GM20431 (cell line): ENCODE data around the gene KRTAP21-3.
"Not testable (repeated sequence)": the region's sequence is repeated elsewhere in the genome, so short reads cannot be mapped to it uniquely, and the experiment has no call there.

Source experiments
- in situ Hi-C: fragments of 300-500 bp; cut with MseI, MboI; formaldehyde crosslinking; loops from one replicate; pipeline ENCODE4 v1.15.0; 2020; ENCODE audit warnings: low sequenced_read_pairs; ENCODE audit not compliant: unreplicated experiment

KRTAP21-3 gene, protein sequence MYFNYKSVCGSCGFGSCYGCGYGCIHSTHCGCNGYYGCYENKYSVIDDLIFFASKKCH

DNA sequence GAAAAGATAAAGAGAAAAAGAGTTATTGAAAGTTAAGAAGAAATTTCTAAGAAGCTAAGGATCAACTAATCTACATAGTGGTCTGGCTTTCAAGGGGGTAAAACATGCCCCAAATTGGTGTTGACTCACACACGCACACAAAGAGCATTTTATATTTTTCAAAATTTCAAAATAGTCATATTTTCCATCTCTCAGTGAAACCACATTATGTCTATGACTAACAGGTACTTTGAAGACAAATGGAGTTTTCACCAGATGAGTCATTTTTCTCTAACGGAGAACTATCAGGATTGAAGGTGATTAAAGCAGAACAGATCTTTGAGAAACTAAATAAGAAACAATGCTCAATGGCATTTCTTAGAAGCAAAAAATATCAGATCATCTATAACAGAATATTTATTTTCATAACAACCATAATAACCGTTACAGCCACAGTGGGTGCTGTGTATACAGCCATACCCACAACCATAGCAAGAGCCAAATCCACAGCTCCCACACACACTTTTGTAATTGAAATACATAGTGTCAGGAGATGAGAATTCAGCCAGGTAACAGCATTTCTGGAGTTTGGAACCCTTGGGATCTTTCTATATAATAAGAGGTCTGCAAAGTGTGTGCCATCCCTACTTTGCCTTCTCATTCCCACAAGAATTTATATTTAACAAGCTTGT lies at the start of gene KRTAP21-3:
Gene KRTAP21-3, minus strand, starts transcription at position 539 of the 671 bp plus-strand sequence. Its CDS starts 18 bp downstream, at position 521.
- in situ Hi-C loops: no loop called here

DNA sequence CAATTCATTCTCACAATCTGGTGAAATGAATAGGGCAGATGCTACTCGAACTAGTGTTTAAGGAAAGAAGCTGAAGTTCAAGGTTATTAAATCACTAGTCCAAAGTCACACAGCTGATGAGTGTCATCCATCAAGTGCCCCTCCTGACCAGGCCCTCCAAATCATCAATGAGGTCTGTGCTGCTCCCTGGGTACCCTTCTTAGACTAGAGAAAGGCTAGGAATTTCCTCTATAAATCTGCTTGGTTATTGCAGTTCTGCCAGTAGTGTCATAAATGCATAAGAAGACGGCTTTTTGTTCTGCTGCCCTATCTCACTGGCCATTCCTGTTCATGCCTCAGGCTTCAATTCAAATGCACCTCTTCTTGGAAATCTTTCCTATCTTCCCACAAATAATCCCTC lies 42.2 kb upstream of the KRTAP21-3 start:
- in situ Hi-C loops: no loop called here

DNA sequence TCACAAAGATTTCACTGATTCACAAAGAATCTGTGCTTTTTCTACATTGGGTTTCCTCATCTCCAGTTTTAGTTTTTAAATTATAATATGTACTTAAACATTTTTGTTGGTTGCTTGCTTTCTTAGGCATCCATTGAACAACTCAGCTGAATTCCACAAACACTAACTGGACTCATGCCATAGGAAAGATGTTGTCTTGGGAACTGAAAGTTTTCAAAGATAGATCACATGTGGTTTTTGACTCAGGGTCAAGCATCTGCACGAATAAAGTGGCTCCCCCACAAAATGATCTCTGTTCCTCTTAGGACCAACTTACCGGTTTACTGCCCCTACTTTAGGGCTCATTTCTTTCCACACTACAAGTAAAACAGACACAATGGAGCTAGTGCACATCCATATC lies 39.7 kb upstream of the KRTAP21-3 start:
- in situ Hi-C loops: no loop called here

DNA sequence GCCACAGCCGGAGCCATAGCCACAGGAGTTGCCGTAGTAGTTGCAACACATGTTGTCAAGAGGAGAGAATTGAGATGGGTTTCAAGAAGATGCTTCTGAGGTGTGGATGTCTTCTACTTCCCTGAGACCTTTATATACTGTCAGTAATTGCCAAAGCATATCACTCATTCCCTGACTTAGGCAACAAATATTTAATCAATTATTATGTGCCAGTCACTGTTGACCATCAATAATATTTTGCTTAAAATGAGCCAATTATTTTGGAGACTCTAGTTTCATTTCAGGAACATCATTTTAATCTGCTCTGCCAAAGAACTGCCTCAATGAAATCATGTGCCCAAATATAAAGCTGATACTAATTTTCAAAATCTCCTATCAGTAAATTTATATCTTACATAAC lies 36.8 kb upstream of the KRTAP21-3 start, which contains the start of gene KRTAP21-1:
Gene KRTAP21-1, minus strand, starts transcription at position 101 of the 400 bp plus-strand sequence. Its CDS starts 50 bp downstream, at position 51.
- in situ Hi-C loops: not testable (repeated sequence)

DNA sequence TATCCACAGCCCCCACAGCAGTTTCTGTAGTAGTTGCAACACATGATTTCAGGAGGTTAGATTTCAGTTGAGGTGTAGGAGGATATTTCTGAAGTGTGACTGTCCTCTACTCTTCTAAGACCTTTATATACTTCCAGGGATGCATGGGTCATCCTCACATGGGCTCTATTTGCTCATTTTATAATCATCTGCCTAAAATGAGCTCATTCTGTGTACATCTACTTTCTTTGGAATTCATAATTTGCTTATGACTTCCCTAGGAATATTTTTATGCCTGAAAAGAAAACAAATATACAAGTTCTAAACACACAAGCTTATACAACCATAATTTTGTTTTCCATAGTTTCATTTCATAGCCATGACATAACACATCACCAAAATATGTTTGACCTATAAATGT lies 28.6 kb upstream of the KRTAP21-3 start, which contains the start of gene KRTAP21-2:
Gene KRTAP21-2, minus strand, starts transcription at position 101 of the 400 bp plus-strand sequence. Its CDS starts 57 bp downstream, at position 44.
- in situ Hi-C loops: no loop called here

DNA sequence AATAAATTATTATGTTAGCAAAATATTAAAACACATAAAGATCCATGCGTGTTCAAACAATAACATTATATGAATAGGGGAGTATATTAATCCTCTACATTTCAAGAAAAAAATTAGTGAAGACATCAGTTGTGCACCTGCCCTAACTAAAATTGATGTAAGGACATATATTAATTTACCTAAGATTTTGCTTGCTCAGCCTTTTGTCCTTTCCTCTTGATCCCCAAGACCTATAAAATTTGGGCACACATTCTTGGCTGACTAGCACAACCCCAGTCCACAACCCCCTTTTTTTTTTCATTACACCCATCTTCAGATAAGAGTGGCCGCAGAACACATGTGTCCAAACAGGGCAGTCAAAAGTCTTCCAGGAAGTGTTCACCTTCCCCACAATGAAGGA lies 21.9 kb upstream of the KRTAP21-3 start:
- in situ Hi-C loops: no loop called here

DNA sequence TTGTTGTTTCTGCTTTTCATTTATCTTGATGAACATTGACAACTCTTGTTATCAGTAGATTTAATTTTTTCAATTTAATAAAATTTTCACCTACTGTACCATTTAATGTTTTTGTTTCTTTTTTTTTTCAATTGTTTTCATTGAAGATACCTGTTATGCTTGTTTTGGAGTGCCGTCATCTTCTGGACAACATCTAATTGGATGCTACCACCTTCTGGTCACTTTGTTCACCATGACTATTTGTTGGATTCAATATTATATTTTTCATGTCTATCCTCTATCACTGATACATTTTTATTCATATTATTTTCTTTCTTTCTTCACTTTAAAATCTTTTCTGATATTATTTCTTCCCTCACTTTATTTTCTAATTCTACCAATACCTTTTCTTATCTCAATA lies 14.4 kb upstream of the KRTAP21-3 start:
- in situ Hi-C loops: no loop called here

DNA sequence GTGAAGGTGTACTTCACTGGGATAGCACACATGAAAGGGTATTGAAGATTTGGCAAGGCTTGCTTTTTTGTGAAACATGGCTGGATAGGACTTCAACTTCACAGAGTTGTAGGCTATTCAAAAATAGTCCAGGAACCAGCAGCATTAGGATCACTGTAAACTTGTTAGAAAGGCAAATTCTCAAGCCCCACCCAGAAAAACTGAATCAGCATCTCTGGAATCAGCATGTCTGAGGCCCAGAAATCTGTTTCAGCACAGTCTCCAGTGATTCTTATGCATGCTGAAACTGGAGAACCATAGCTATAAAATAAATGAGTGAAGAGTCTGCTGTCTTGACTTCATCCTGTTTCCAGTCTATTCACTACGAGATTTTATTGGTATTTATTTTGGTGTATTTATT lies 8.1 kb upstream of the KRTAP21-3 start:
- in situ Hi-C loops: no loop called here

DNA sequence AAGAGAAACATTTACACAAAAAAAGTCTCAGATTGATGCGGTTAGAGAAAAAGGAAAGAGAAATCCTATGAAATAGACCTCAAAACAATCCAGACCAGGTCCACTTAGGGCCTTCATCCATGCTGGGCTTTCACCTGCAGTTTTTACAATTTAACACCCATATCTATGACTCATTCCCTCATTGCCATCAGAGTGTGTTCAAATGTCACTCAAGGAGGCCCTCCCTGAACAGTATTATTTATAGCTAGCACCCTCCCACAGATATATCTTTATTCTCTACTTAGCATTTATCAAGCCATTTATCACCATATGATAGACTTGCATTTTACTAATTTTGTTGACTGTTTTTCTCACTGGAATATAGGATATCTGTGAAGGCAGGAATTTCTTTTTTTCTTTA lies 824 bp upstream of the KRTAP21-3 start:
- in situ Hi-C loops: no loop called here

DNA sequence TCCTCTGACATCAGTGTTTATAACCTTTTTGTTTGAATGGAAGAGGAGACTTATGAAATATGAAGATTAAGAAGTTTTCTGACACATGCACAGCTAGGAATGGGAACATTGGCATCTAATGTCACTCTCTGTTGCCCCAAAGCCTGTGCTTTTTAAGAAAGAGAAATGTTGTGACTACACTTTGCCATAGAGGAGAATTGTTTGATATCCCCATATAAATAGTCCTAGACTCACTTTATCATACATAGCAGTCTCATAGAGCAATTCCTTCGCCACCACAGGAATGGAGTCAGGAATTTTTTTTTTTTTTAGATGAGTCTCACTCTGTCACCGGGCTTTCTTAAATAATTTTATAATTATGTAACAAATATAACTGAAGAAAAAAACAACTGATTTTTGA lies 1.5 kb downstream of the KRTAP21-3 start:
- in situ Hi-C loops: no loop called here

DNA sequence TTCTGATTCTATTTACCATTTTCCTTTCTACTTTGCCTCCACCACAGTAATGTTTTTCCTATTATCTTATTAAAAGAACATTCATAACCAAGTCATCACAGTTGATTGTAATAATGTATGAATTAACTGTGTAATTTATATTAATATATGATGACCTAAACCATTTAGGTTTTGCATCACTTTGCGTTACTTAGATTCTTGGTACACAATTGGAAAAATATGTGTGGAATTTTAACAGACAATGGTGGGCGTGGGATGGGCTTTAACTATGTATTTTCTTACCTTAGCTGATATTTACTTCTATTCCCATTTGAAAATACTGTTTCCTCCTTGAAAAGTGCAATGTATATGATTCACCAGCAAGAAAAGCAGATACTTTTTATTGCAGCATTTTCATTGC lies 3.6 kb downstream of the KRTAP21-3 start:
- in situ Hi-C loops: no loop called here

DNA sequence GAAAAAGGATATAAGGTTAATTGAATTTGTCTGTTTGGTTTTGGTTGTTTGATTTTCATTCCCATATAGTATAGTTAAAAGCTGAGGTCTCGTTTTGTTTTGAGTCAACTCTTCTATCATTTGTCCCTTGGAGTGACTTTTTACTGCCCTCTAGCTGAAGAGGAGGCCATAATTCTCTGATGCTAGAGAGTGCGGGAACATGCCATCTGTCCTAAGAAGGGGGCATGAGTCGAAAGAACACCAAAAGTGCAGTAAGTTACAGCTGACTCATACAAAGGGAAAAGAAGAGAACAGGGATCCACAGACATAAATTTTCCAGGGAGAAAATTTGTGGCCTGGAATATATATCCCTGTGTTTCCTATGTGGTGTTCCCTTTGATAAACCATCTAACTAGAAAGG lies 4.1 kb downstream of the KRTAP21-3 start:
- in situ Hi-C loops: no loop called here

DNA sequence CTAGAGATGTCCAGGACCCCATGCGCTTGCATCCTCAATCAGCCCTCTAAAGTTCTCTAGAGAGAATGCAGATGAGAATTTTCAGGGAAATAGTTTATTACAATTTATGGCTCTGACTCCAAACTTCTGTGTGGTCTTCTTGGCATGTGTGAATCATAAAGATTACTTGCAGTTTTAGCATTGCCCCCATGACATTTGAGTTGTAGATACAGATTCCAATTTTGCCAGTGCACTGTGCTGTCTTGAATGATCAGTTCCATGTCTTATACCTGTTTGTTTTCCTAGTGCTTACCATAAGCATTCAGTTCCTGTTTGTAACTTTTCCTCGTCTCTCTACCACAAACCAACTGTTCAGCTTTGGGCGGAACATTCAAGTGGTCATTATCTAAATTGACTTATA lies 4.8 kb downstream of the KRTAP21-3 start:
- in situ Hi-C loops: no loop called here

DNA sequence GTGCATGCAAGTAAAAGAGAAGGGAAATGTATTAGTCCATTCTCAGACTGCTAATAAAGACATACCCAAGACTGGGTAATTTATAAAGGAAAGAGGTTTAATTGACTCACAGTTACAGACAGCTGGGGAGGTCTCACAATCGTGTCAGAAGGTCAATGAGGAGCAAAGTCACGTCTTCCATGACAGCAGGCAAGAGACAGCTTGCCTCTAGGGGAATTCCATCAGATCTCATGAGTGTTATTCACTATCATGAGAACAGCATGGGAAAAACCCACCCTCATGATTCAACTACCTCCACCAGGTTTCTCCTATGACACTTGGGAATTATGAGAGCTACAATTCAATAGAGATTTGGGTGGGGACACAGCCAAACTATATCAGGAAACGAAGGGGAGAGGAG lies 8.1 kb downstream of the KRTAP21-3 start:
- in situ Hi-C loops: no loop called here

DNA sequence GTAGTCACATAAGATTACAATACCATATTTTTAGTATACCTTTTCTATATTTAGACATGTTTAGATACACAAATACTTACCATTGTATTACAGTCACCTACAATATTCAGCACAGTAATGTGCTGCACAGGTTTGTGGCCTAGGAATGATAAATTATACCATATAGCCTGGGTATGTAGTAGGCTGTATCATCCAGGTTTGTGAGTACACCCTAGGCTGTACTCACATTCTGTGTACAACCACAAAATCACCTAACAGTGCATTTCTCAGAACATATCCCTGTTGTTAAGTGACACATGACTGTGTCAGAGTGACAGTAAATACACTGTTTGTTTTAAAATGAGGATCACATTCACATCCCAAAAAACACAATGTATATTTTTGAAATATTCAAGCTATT lies 11.2 kb downstream of the KRTAP21-3 start:
- in situ Hi-C loops: no loop called here

DNA sequence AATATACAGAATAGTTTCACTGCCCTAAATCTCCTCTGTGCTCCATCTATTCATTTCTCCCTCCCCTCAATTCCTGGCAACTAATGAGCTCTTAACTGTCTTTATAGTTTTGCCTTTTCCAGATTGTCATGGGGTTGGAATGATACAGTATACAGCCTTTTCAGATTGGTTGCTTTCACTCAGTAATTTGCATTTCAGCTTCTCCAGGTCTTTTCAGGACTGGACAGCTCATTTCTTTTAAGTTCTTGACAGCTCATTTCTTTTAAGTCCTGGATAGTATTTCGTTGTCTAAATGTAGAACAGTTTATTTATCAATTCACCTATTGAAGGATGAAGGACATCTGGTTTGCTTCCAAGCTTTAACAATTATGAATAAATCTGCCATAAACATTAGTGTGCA lies 22.6 kb downstream of the KRTAP21-3 start:
- in situ Hi-C loops: no loop called here

DNA sequence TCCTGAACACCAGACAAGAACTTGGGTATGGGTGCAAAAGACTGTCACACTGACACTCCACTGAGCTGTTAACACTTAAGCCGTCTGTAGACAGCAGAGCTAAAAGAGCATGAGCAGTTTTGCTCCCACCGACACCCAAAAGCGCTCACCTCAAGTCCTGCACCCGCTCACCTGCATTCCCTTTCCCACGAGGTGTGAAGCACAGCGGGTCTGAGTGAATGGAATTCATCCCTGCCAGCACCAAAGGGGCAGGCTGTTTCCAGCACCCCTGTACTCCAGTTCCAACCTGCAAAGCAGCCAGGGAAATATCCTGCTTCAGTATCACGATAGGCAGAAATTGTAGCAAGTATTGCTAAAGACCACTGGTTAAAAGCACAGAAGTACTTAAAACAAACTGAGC lies 28.8 kb downstream of the KRTAP21-3 start:
- in situ Hi-C loops: no loop called here

DNA sequence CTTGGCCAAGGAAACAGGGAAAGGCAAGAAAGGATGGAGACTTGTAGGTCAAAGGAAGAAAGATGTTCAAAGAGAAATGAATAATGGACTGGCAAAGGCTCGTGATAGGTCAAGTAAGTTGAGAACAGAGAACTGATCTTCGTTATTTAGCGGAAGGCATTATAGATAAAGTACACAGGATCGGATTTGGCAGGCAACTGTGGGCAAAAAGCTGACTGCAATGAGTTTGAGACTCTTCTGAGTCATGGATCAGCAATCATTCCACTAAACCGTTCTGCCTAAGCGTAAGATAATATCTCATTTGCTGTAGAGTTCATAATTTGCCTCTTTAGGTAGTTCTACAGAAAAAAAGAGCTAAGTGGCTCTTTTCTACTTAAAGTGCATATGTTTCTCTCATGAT lies 34.1 kb downstream of the KRTAP21-3 start:
- in situ Hi-C loops: no loop called here

DNA sequence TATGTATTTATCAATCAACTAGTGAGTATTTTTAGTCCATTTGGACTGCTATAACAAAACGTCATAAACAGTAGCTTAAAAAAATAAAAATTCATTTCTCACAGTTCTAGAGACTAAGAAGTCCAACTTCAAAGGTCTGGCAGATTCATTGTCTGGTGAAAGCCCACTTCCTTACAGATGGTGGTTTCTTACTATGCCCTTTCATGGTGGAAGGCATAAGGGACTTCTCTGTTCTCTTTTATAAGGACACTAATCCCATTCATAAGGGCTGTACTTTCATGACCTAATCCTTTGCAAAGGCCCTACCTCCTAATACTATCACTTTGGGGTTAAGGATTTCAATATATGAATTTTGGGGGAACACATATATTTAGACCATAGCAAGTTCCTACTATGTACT lies 38.0 kb downstream of the KRTAP21-3 start:
- in situ Hi-C loops: no loop called here

DNA sequence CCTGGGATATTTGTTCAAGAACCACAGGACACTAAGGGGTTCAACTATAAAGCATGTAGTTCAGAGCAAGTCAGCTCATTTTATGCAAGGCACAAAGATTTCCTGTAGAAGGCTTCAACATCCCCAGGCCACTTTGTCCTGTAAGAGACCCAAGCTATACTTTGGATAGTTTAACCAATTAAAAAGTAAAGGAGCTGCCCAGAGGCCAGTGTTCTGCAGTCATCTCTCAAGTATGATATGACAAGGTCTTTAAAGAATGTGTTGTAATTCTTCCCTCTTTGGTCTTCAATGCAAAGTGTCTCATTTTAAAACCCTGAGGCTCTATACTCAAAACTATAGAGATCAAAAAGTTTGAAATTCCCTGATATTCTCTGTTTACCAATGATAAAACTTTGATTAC lies 41.8 kb downstream of the KRTAP21-3 start:
- in situ Hi-C loops: no loop called here

DNA sequence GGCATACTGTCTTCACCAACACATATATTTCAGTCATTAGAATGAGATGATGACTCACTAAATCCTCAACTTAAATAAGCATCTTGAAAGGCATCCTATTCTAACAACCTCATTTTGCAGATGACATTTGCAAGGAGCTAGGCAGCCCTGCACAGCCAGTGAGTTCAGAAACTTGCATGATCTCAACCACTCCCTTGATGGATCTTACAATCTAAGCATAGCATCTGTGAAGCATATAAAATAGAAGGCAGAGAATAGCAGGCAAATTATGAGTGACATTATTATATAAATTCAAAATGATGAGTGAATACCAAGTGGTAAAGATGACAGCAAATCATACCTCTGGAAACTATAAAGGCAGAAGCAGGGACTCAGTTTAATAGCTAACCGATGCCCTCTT lies 44.3 kb downstream of the KRTAP21-3 start:
- in situ Hi-C loops: no loop called here

DNA sequence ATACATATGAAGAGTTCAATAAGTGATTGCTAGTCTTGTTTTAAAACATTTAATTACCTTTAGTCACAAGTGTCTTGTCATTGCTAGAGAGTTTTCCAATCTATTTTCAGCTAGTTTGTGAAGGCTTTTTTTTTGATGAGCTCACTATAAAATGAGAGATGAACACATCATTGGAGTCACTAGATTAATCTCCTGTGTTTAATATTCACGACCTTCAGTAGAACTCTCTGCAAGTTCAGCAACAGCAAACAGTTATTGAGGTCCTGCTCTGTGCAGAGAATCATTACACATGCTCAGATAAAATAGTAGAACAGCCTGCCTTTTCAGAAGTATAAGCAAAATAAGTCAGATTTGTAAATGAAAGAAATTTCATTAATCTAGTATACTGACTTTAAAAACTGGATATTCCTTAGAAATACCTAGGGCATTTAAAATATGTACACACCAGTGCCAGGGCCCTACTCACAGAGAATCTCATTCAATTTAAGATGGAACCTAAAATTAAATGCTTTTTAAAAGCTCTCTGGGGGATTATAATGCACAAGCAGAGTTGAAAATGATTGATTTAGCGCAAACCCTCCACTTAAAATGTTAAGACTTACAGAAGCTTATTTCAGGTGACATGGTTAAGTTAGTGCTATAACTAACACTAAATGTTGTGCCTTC lies 45.5 kb downstream of the KRTAP21-3 start:
- in situ Hi-C loops: no loop called here
